Upper lobe of left lung (tissue), 4 donors: ENCODE results near the gene LRPAP1.
"Not testable (repeated sequence)": the region's sequence is repeated elsewhere in the genome, so short reads cannot be mapped to it uniquely, and the experiment has no call there.

Experiments used
- CTCF ChIP-seq, 6 experiments: fragments of 450-650 bp in 4 of 6; fragments of 200-600 bp in 2 of 6; sonication (generic) in 2 of 6; IDR thresholded peaks; one replicate each; pipeline ENCODE4 v1.5.1; 2016 to 2019; ENCODE audit warnings: antibody characterized with exemption in 6 of 6
- EP300 ChIP-seq, 4 donors: sonication (generic); formaldehyde crosslinking; IDR thresholded peaks; one replicate each; pipeline ENCODE4 v1.5.1; 2017; ENCODE audit warnings: antibody characterized with exemption in 4 of 4, control low read depth in 2 of 4
- POLR2A ChIP-seq, 4 donors: fragments of 450-650 bp; IDR thresholded peaks; one replicate each; pipeline ENCODE4 v1.5.1; 2016 to 2017; ENCODE audit warnings: antibody characterized with exemption in 4 of 4, mild to moderate bottlenecking in 2 of 4
- POLR2AphosphoS5 ChIP-seq, 2 donors: sonication (generic); formaldehyde crosslinking; IDR thresholded peaks; one replicate each; pipeline ENCODE4 v1.5.1; 2017; ENCODE audit warnings: antibody characterized with exemption in 2 of 2

- not testable (repeated sequence) for TF ChIP-seq CTCF, POLR2A, POLR2AphosphoS5, EP300 (IDR thresholded peaks at IDR 0.05)
These were observed 43.5 kb upstream of the LRPAP1 start for GRCh38 chr4:3575426-3576369.
